Brain microvascular endothelial cell (primary cell): ENCODE data around the gene FJX1.

Source experiments
- DNase-seq: peaks from one replicate; pipeline ENCODE4 v3.0.0-alpha.2; 2020
- H3K27ac ChIP-seq: fragments of 250-450 bp; sonication (Bioruptor Pico); 2 replicates; pipeline ENCODE4 v1.5.1; 2020; ENCODE audit warnings: mild to moderate bottlenecking, moderate library complexity
- H3K27me3 ChIP-seq: fragments of 250-450 bp; sonication (Bioruptor Pico); replicated peaks from 2 replicates; pipeline ENCODE4 v1.5.1; 2020; ENCODE audit warnings: mild to moderate bottlenecking
- H3K36me3 ChIP-seq: fragments of 250-450 bp; sonication (Bioruptor Pico); replicated peaks from 2 replicates; pipeline ENCODE4 v1.5.1; 2020; ENCODE audit warnings: mild to moderate bottlenecking
- H3K4me3 ChIP-seq: 2 replicates; pipeline ENCODE4 v1.5.1; 2011; ENCODE audit warnings: low read depth, mild to moderate bottlenecking, control low read depth, low read length, moderate library complexity
- CTCF ChIP-seq: IDR thresholded peaks from 2 replicates; pipeline ENCODE4 v1.5.1; 2011; ENCODE audit warnings: low read depth, mild to moderate bottlenecking, moderate library complexity, low read length, control low read depth, inconsistent platforms; ENCODE audit errors: missing control alignments
- in situ Hi-C: cut with HindIII; loops from 2 replicates; pipeline ENCODE4 v1.10.0; 2017; ENCODE audit warnings: low sequenced_read_pairs, low pct_ligation_motif_present

FJX1 gene

GRCh38 chr11:35620795-35621194 lies 2.5 kb downstream of the FJX1 start:
- Histone ChIP-seq H3K36me3 (no peaks in the 10 kb centered on the region), H3K27ac (peak overlapping the region; percentile 87), H3K27me3 (no peaks in the 10 kb centered on the region), H3K4me3 (peak overlapping the region; percentile 81)
- in situ Hi-C loops = loop anchor here (25.0 kb wide), 1 partner anchor 642 kb away; no protein-coding TSS in a partner anchor
- DNase-seq = no peak
- no peak for TF ChIP-seq CTCF

GRCh38 chr11:35621620-35622019 lies 3.4 kb downstream of the FJX1 start:
- Histone ChIP-seq H3K36me3 (no peaks in the 10 kb centered on the region), H3K27ac (peak overlapping the region; percentile 87), H3K27me3 (no peaks in the 10 kb centered on the region), H3K4me3 (no peak overlapping the region)
- no peak for DNase-seq
- in situ Hi-C loops = loop anchor here (25.0 kb wide), 1 partner anchor 641 kb away; no protein-coding TSS in a partner anchor
- TF ChIP-seq CTCF = no peak

GRCh38 chr11:35622070-35622469 lies 3.8 kb downstream of the FJX1 start:
- peak; percentile 79 for DNase-seq
- Histone ChIP-seq H3K4me3 (no peak overlapping the region), H3K27me3 (no peaks in the 10 kb centered on the region), H3K36me3 (no peaks in the 10 kb centered on the region), H3K27ac (peak overlapping the region; percentile 87)
- no peak for TF ChIP-seq CTCF
- in situ Hi-C loops = loop anchor here (25.0 kb wide), 1 partner anchor 640 kb away; no protein-coding TSS in a partner anchor

- TF ChIP-seq CTCF = no peak
- in situ Hi-C loops = loop anchor here (25.0 kb wide), 1 partner anchor 639 kb away; no protein-coding TSS in a partner anchor
- H3K27me3 ChIP-seq = no peaks in the 10 kb centered on the region
- peak overlapping the region; percentile 3 for H3K4me3 ChIP-seq
- peak; percentile 95 for DNase-seq
- H3K36me3 ChIP-seq = no peaks in the 10 kb centered on the region
- H3K27ac ChIP-seq = peak overlapping the region; percentile 87
Measured at GRCh38 chr11:35623621-35624168, 5.4 kb downstream of the FJX1 start.

GRCh38 chr11:35624316-35624715 lies 6.1 kb downstream of the FJX1 start:
- in situ Hi-C loops = loop anchor here (25.0 kb wide), 1 partner anchor 638 kb away; no protein-coding TSS in a partner anchor
- Histone ChIP-seq H3K36me3 (no peaks in the 10 kb centered on the region), H3K27ac (peak overlapping the region; percentile 87), H3K27me3 (no peaks in the 10 kb centered on the region), H3K4me3 (no peak overlapping the region)
- no peak for DNase-seq
- no peak for TF ChIP-seq CTCF

GRCh38 chr11:35624781-35625180 lies 6.5 kb downstream of the FJX1 start:
- DNase-seq = no peak
- H3K27ac ChIP-seq = no peak overlapping the region
- no peaks in the 10 kb centered on the region for H3K27me3 ChIP-seq
- no peaks in the 10 kb centered on the region for H3K36me3 ChIP-seq
- TF ChIP-seq CTCF = no peak
- H3K4me3 ChIP-seq = no peak overlapping the region
- in situ Hi-C loops = loop anchor here (25.0 kb wide), 1 partner anchor 638 kb away; no protein-coding TSS in a partner anchor
